Activated naive CD4-positive, alpha-beta T cell treated with anti-CD3 and anti-CD28 coated beads for 36 hours (primary cell): ENCODE results near the gene SYCP1. TPM values are rescaled to one million over a fixed set of nuclear protein-coding genes. Genes with fewer than 3 reads are reported as not detected.
"Not testable (repeated sequence)": the region's sequence is repeated elsewhere in the genome, so short reads cannot be mapped to it uniquely, and the experiment has no call there.

Experiments used
- CTCF ChIA-PET: fragments of 350-600 bp; sonication (Branson Sonifier 250); formaldehyde crosslinking; loops from one replicate; lab custom pipeline; 2021; ENCODE audit warnings: antibody characterized with exemption; lab: Charles Lee
- DNase-seq: peaks from one replicate; pipeline ENCODE4 v3.0.0-alpha.2; 2020
- H3K27ac Mint-ChIP-seq: one replicate; pipeline ENCODE4 v1.8.0; 2021; ENCODE audit warnings: mild to moderate bottlenecking, mixed read lengths
- H3K27me3 Mint-ChIP-seq: one replicate; pipeline ENCODE4 v1.8.0; 2021; ENCODE audit warnings: low read depth, mixed read lengths
- H3K36me3 Mint-ChIP-seq: one replicate; pipeline ENCODE4 v1.8.0; 2021; ENCODE audit warnings: low read depth, mixed read lengths
- H3K4me1 Mint-ChIP-seq: one replicate; pipeline ENCODE4 v1.8.0; 2021; ENCODE audit warnings: low read depth, mixed read lengths
- H3K4me3 Mint-ChIP-seq: one replicate; pipeline ENCODE4 v1.8.0; 2021; ENCODE audit warnings: mild to moderate bottlenecking, moderate library complexity, mixed read lengths
- H3K9me3 Mint-ChIP-seq: one replicate; pipeline ENCODE4 v1.8.0; 2021; ENCODE audit warnings: mixed read lengths
- intact Hi-C: fragments of 100-400 bp; cut with micrococcal nuclease; formaldehyde crosslinking; loops from one replicate; pipeline ENCODE4 v1.15.1; 2023
- total RNA-seq, 2 experiments: library from RNA; stranded (reverse); gene quantifications; one replicate each; pipeline ENCODE4 v1.2.3, GENCODE V29; 2021

The SYCP1 gene
- total RNA-seq, 2 experiments from 2014 or later = not detected

GRCh38 chr1:114892194-114892918 lies 37.7 kb downstream of the SYCP1 start:
- no peak overlapping the region for H3K27ac Mint-ChIP-seq
- peaks cover 16% of the 10 kb centered on the region for H3K27me3 Mint-ChIP-seq
- DNase-seq = no peak
- H3K9me3 Mint-ChIP-seq = no peaks in the 10 kb centered on the region
- no peaks in the 10 kb centered on the region for H3K4me1 Mint-ChIP-seq
- H3K4me3 Mint-ChIP-seq = no peak overlapping the region
- intact Hi-C loops = no loop called here
- no peaks in the 10 kb centered on the region for H3K36me3 Mint-ChIP-seq
- CTCF ChIA-PET = no interaction called here

- DNase-seq = no peak
- Mint-ChIP-seq H3K4me3 (no peak overlapping the region), H3K27me3 (peaks cover 11% of the 10 kb centered on the region), H3K4me1 (no peaks in the 10 kb centered on the region), H3K9me3 (no peaks in the 10 kb centered on the region), H3K36me3 (no peaks in the 10 kb centered on the region), H3K27ac (no peak overlapping the region)
- CTCF ChIA-PET = no interaction called here
- intact Hi-C loops = no loop called here
These were observed 42.1 kb downstream of the SYCP1 start for GRCh38 chr1:114896795-114897194.

- H3K4me3 Mint-ChIP-seq = no peak overlapping the region
- intact Hi-C loops = no loop called here
- no peak for DNase-seq
- H3K4me1 Mint-ChIP-seq = no peaks in the 10 kb centered on the region
- H3K27me3 Mint-ChIP-seq = peaks cover 3% of the 10 kb centered on the region
- no peaks in the 10 kb centered on the region for H3K9me3 Mint-ChIP-seq
- CTCF ChIA-PET = no interaction called here
- H3K36me3 Mint-ChIP-seq = no peaks in the 10 kb centered on the region
- H3K27ac Mint-ChIP-seq = no peak overlapping the region
These were observed 47.2 kb downstream of the SYCP1 start for GRCh38 chr1:114901814-114902213.

GRCh38 chr1:114902343-114902742 lies 47.7 kb downstream of the SYCP1 start:
- no peaks in the 10 kb centered on the region for H3K27me3 Mint-ChIP-seq
- H3K4me1 Mint-ChIP-seq = no peaks in the 10 kb centered on the region
- no peaks in the 10 kb centered on the region for H3K9me3 Mint-ChIP-seq
- H3K36me3 Mint-ChIP-seq = no peaks in the 10 kb centered on the region
- intact Hi-C loops = no loop called here
- CTCF ChIA-PET = no interaction called here
- no peak for DNase-seq
- H3K4me3 Mint-ChIP-seq = no peak overlapping the region
- H3K27ac Mint-ChIP-seq = no peak overlapping the region

GRCh38 chr1:114903480-114903879 lies 48.8 kb downstream of the SYCP1 start:
- CTCF ChIA-PET = interaction anchor here (0.6 kb wide), 1 partner anchor 1831 kb away, joined by 3 read pairs; no protein-coding TSS in a partner anchor
- no peak for DNase-seq
- H3K27ac Mint-ChIP-seq = no peak overlapping the region
- H3K4me1 Mint-ChIP-seq = no peaks in the 10 kb centered on the region
- intact Hi-C loops = no loop called here
- H3K4me3 Mint-ChIP-seq = no peak overlapping the region
- H3K9me3 Mint-ChIP-seq = no peaks in the 10 kb centered on the region
- no peaks in the 10 kb centered on the region for H3K36me3 Mint-ChIP-seq
- H3K27me3 Mint-ChIP-seq = no peaks in the 10 kb centered on the region

- H3K4me3 Mint-ChIP-seq, H3K36me3 Mint-ChIP-seq, intact Hi-C loops, DNase-seq, H3K27ac Mint-ChIP-seq, H3K4me1 Mint-ChIP-seq, H3K9me3 Mint-ChIP-seq, CTCF ChIA-PET: not testable (repeated sequence)
- H3K27me3 Mint-ChIP-seq = peaks cover 31% of the 10 kb centered on the region
These were observed 61.1 kb downstream of the SYCP1 start for GRCh38 chr1:114915720-114916119.

- no peak overlapping the region for H3K27ac Mint-ChIP-seq
- H3K4me1 Mint-ChIP-seq = peaks cover 4% of the 10 kb centered on the region
- H3K36me3 Mint-ChIP-seq = no peaks in the 10 kb centered on the region
- H3K27me3 Mint-ChIP-seq = peaks cover 28% of the 10 kb centered on the region
- DNase-seq = no peak
- H3K4me3 Mint-ChIP-seq = no peak overlapping the region
- intact Hi-C loops = no loop called here
- CTCF ChIA-PET = no interaction called here
- H3K9me3 Mint-ChIP-seq = peaks cover 3% of the 10 kb centered on the region
These were observed 71.9 kb downstream of the SYCP1 start for GRCh38 chr1:114926607-114927006.

- no peak overlapping the region for H3K4me3 Mint-ChIP-seq
- H3K9me3 Mint-ChIP-seq = peaks cover 3% of the 10 kb centered on the region
- H3K36me3 Mint-ChIP-seq = no peaks in the 10 kb centered on the region
- DNase-seq = no peak
- no peak overlapping the region for H3K27ac Mint-ChIP-seq
- CTCF ChIA-PET = interaction anchor here (0.7 to 1.1 kb wide), 2 partner anchors 63 to 681 kb away, joined by 3 to 4 read pairs; no protein-coding TSS in a partner anchor
- H3K4me1 Mint-ChIP-seq = peaks cover 4% of the 10 kb centered on the region
- peaks cover 22% of the 10 kb centered on the region for H3K27me3 Mint-ChIP-seq
- intact Hi-C loops = no loop called here
These were observed 72.7 kb downstream of the SYCP1 start for GRCh38 chr1:114927401-114927800.

GRCh38 chr1:114956570-114956969 lies 101.9 kb downstream of the SYCP1 start:
- intact Hi-C loops = no loop called here
- Mint-ChIP-seq H3K36me3 (no peaks in the 10 kb centered on the region), H3K27me3 (peaks cover 19% of the 10 kb centered on the region), H3K9me3 (no peaks in the 10 kb centered on the region), H3K27ac (no peak overlapping the region), H3K4me3 (no peak overlapping the region), H3K4me1 (no peaks in the 10 kb centered on the region)
- CTCF ChIA-PET = no interaction called here
- DNase-seq = peak; percentile 8

GRCh38 chr1:114959423-114959822 lies 104.8 kb downstream of the SYCP1 start:
- Mint-ChIP-seq H3K9me3 (no peaks in the 10 kb centered on the region), H3K27ac (no peak overlapping the region), H3K4me1 (no peaks in the 10 kb centered on the region), H3K4me3 (no peak overlapping the region), H3K36me3 (no peaks in the 10 kb centered on the region), H3K27me3 (peaks cover 29% of the 10 kb centered on the region)
- no peak for DNase-seq
- intact Hi-C loops = no loop called here
- CTCF ChIA-PET = no interaction called here

GRCh38 chr1:114976891-114977290 lies 122.2 kb downstream of the SYCP1 start:
- H3K36me3 Mint-ChIP-seq = no peaks in the 10 kb centered on the region
- no peak for DNase-seq
- H3K27me3 Mint-ChIP-seq = peaks cover 5% of the 10 kb centered on the region
- H3K9me3 Mint-ChIP-seq = peaks cover 4% of the 10 kb centered on the region
- intact Hi-C loops = no loop called here
- CTCF ChIA-PET = interaction anchor here (1.6 to 2.9 kb wide), 2 partner anchors 80 to 135 kb away, joined by 6 to 26 read pairs; no protein-coding TSS in a partner anchor
- H3K4me1 Mint-ChIP-seq = peaks cover 2% of the 10 kb centered on the region
- H3K27ac Mint-ChIP-seq = no peak overlapping the region
- H3K4me3 Mint-ChIP-seq = no peak overlapping the region

- peak; percentile 85 for DNase-seq
- CTCF ChIA-PET = interaction anchor here (1.0 to 2.0 kb wide), 8 partner anchors 9 to 148 kb away, joined by 3 to 36 read pairs (median 4); no protein-coding TSS in a partner anchor
- no peak overlapping the region for H3K27ac Mint-ChIP-seq
- H3K9me3 Mint-ChIP-seq = peaks cover 14% of the 10 kb centered on the region
- H3K27me3 Mint-ChIP-seq = no peaks in the 10 kb centered on the region
- H3K4me1 Mint-ChIP-seq = peaks cover 2% of the 10 kb centered on the region
- H3K4me3 Mint-ChIP-seq = no peak overlapping the region
- peaks cover 4% of the 10 kb centered on the region for H3K36me3 Mint-ChIP-seq
- intact Hi-C loops = loop anchor here (1.0 kb wide), 2 partner anchors 73 to 134 kb away; no protein-coding TSS in a partner anchor
These were observed 124.7 kb downstream of the SYCP1 start for GRCh38 chr1:114979278-114979891.
